Kidney (tissue), 14 donors: Measurements from ENCODE around the gene DRG2. TPM values are rescaled to one million over a fixed set of nuclear protein-coding genes. Genes with fewer than 3 reads are reported as not detected.

Experiments
- DNase-seq, 5 donors: peaks; one replicate each; pipeline ENCODE4 v3.0.0-alpha.2; 2013 to 2020
- FAIRE-seq: peaks from 2 replicates; lab custom pipeline; 2012; peaks lifted over from hg19 to GRCh38; lab: Jason Lieb, UNC
- H3K27ac ChIP-seq, 2 donors: one replicate each; pipeline ENCODE4 v1.7.0; 2013; ENCODE audit warnings: low read depth in 2 of 2, low read length in 2 of 2, inconsistent platforms in 1 of 2
- H3K27me3 ChIP-seq: one replicate; pipeline ENCODE4 v1.7.1; 2013; ENCODE audit warnings: low read length, inconsistent platforms; ENCODE audit not compliant: control insufficient read depth, insufficient read depth
- H3K36me3 ChIP-seq, 3 donors: one replicate each; pipeline versions ENCODE4 v1.7.0 to v1.7.1; 2013; ENCODE audit warnings: low read length in 3 of 3, control low read depth in 1 of 3, inconsistent platforms in 1 of 3; ENCODE audit not compliant: insufficient read depth in 3 of 3, control insufficient read depth in 2 of 3
- H3K4me1 ChIP-seq, 3 donors: one replicate each; pipeline versions ENCODE4 v1.7.0 to v1.7.1; 2013; ENCODE audit warnings: low read length in 3 of 3, inconsistent platforms in 1 of 3, low read depth in 1 of 3; ENCODE audit not compliant: control insufficient read depth in 2 of 3, insufficient read depth in 2 of 3
- H3K4me3 ChIP-seq, 3 donors: one replicate each; pipeline versions ENCODE4 v1.7.0 to v1.8.1; 2013; ENCODE audit warnings: low read length in 3 of 3, control low read depth in 1 of 3, inconsistent platforms in 1 of 3
- H3K9ac ChIP-seq, 3 donors: one replicate each; pipeline versions ENCODE4 v1.7.0 to v1.7.1; 2013; ENCODE audit warnings: low read length in 3 of 3, control low read depth in 1 of 3, inconsistent platforms in 1 of 3
- H3K9me3 ChIP-seq, 3 donors: one replicate each; pipeline versions ENCODE4 v1.7.0 to v1.7.1; 2013; ENCODE audit warnings: low read length in 3 of 3, control low read depth in 1 of 3, inconsistent platforms in 1 of 3; ENCODE audit not compliant: control insufficient read depth in 2 of 3, insufficient read depth in 1 of 3
- CTCF ChIP-seq: IDR thresholded peaks from 3 replicates; pipeline ENCODE4 v1.5.1; 2012; ENCODE audit warnings: mild to moderate bottlenecking, moderate library complexity, borderline replicate concordance; ENCODE audit not compliant: insufficient read depth; ENCODE audit errors: extremely low read depth
- intact Hi-C: fragments of 100-400 bp; cut with DNase I; formaldehyde crosslinking; loops from one replicate; pipeline ENCODE4 v1.11.1; 2022
- polyA plus RNA-seq: library from polyadenylated mRNA; stranded (reverse); fragments of 350-450 nt; fragmentation: Illumina TruSeq; extraction: RNeasy Lipid Tissue Mini Kit (QIAGEN cat#74804); gene quantifications from one replicate; pipeline ENCODE4 v1.2.3, GENCODE V29; 2014; ENCODE audit warnings: low read depth, low replicate concordance; ENCODE audit not compliant: insufficient read depth
- total RNA-seq: library from RNA; stranded (reverse); fragmentation: NEBNext Ultra II Directional; extraction: Animal tissue kit (Norgen Biotek cat#: 25700); gene quantifications from one replicate; pipeline ENCODE4 v1.2.1, GENCODE V29; 2021
- donor health status: control.
- donor health status: control.
- donor health status: control.
- donor health status: control.
- donor health status: control.
- donor health status: DM: yes; HTN: yes; CAD: no.
- donor health status: Normal renal cell carcinoma (clear cell type).

The DRG2 gene
- total and polyA plus RNA-seq, 2 donors from 2014 or later = 39.2 to 49.3 TPM

GRCh38 chr17:18115517-18115916 lies 27.8 kb downstream of the DRG2 start:
- Histone ChIP-seq H3K27ac (no peak overlapping the region), H3K4me1 (no peaks in the 10 kb centered on the region), H3K4me3 (no peak overlapping the region), H3K36me3 (no peaks in the 10 kb centered on the region), H3K27me3 (no peaks in the 10 kb centered on the region), H3K9me3 (peaks cover 0 to 3% (median 0%) of the 10 kb centered on the region in 3 donors), H3K9ac (no peak overlapping the region)
- DNase-seq (no peak), FAIRE-seq (no peak)
- no peak for TF ChIP-seq CTCF
- intact Hi-C loops = no loop called here

GRCh38 chr17:18116078-18116477 lies 28.3 kb downstream of the DRG2 start:
- FAIRE-seq (no peak), DNase-seq (no peak)
- Histone ChIP-seq H3K27ac (no peak overlapping the region), H3K9ac (no peak overlapping the region), H3K36me3 (no peaks in the 10 kb centered on the region), H3K4me1 (no peaks in the 10 kb centered on the region), H3K4me3 (no peak overlapping the region), H3K27me3 (no peaks in the 10 kb centered on the region), H3K9me3 (peaks cover 0 to 3% (median 0%) of the 10 kb centered on the region in 3 donors)
- intact Hi-C loops = no loop called here
- TF ChIP-seq CTCF = no peak

GRCh38 chr17:18117533-18117932 lies 29.8 kb downstream of the DRG2 start:
- H3K4me1 ChIP-seq = no peaks in the 10 kb centered on the region
- H3K9me3 ChIP-seq = peaks cover 0 to 3% (median 0%) of the 10 kb centered on the region in 3 donors
- no peaks in the 10 kb centered on the region for H3K27me3 ChIP-seq
- TF ChIP-seq CTCF = no peak
- FAIRE-seq = no peak
- no peak overlapping the region for H3K27ac ChIP-seq
- intact Hi-C loops = no loop called here
- no peak overlapping the region for H3K4me3 ChIP-seq
- DNase-seq = no peak
- H3K9ac ChIP-seq = no peak overlapping the region
- no peaks in the 10 kb centered on the region for H3K36me3 ChIP-seq
